ENCODE data around the gene RNF207. TPM values are rescaled to one million over a fixed set of nuclear protein-coding genes. Genes with fewer than 3 reads are reported as not detected.

The RNF207 gene
- total RNA-seq, 2 donors from 2014 or later, result 25.2 to 52.4 TPM

DNA sequence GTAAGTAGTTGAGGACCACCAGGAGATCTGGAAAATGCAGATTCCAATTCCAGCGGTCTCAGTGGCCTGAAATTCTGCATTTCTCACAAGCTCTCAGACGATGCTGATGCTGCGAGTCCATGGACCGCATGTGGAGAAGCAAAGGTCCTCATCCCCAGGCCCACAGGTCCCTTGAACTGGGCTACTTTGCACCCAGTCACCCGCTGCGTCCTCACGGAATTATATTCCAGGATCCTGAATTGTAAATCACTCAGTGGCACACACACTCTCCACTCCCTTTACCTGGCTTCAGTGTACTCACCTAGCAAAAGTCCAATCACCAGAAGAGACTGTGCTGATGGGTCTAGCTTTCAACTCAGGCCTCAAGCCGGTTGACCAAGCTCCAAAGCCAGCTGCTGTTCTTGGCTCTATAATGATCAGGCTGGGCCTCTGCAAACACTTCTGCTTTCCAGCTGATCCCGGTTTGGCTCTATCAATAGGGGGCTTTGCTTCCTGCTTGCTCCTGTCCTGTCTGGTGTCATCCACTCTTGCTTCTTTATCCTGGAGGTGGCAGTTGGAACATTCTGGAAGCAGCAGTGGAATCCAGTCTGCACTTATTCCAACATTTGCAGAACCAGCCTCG, 5.6 kb upstream of the RNF207 start:
- Histone ChIP-seq H3K4me3 (no peak overlapping the region), H3K36me3 (replicated peaks in 1 of 2; ENCODE audit: insufficient read depth in 1 of 2, low read depth in 2 of 2) (peaks cover 0 to 7% of the 10 kb centered on the region in 2 donors), H3K27me3 (no peaks in the 10 kb centered on the region), H3K9me3 (no peaks in the 10 kb centered on the region), H3K27ac (peak overlapping the region; percentile 7 to 86 (median 68)), H3K4me1 (peaks cover 41% of the 10 kb centered on the region)
- ATAC-seq (no peak), DNase-seq (no peak)
- TF ChIP-seq, protein P1, sequence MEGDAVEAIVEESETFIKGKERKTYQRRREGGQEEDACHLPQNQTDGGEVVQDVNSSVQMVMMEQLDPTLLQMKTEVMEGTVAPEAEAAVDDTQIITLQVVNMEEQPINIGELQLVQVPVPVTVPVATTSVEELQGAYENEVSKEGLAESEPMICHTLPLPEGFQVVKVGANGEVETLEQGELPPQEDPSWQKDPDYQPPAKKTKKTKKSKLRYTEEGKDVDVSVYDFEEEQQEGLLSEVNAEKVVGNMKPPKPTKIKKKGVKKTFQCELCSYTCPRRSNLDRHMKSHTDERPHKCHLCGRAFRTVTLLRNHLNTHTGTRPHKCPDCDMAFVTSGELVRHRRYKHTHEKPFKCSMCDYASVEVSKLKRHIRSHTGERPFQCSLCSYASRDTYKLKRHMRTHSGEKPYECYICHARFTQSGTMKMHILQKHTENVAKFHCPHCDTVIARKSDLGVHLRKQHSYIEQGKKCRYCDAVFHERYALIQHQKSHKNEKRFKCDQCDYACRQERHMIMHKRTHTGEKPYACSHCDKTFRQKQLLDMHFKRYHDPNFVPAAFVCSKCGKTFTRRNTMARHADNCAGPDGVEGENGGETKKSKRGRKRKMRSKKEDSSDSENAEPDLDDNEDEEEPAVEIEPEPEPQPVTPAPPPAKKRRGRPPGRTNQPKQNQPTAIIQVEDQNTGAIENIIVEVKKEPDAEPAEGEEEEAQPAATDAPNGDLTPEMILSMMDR (IDR thresholded peaks at IDR 0.05), result no peak
- no peak for TF ChIP-seq POLR2A (IDR thresholded peaks at IDR 0.05)
- WGBS, 2 donors, result 65 to 80% methylated on average over 10 of the region's 10 CpGs
- intact Hi-C loops (cut with DNase I), result no loop called here

DNA sequence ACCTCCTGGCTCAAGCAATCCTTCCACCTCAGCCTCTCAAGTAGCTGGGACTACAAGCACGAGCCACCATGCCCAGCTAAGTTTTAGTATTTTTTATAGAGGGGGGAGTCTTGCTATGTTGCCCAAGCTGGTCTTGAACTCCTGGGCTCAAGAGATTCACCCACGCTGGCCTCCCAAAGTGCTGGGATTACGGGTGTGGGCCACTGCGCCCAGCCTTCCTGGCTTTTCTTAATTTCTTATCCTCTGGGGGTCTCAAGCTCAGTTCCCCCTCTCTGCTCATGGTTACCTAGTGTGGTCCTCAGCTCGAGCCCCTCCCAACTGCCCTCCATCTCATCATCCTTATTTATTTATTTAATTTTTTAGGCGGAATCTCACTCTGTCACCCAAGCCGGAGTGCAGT, 3.7 kb upstream of the RNF207 start:
- TF ChIP-seq, protein P1 (IDR thresholded peaks at IDR 0.05), result no peak
- TF ChIP-seq POLR2A (IDR thresholded peaks at IDR 0.05), result no peak
- Histone ChIP-seq H3K27me3 (no peaks in the 10 kb centered on the region), H3K27ac (no peak overlapping the region), H3K36me3 (replicated peaks in 1 of 2; ENCODE audit: insufficient read depth in 1 of 2, low read depth in 2 of 2) (peaks cover 0 to 1% of the 10 kb centered on the region in 2 donors), H3K4me3 (no peak overlapping the region), H3K4me1 (peaks cover 47% of the 10 kb centered on the region), H3K9me3 (no peaks in the 10 kb centered on the region)
- ATAC-seq (no peak), DNase-seq (no peak)
- WGBS, 2 donors, result 80 to 81% methylated on average over 7 of the region's 7 CpGs
- intact Hi-C loops (cut with DNase I), result no loop called here

DNA sequence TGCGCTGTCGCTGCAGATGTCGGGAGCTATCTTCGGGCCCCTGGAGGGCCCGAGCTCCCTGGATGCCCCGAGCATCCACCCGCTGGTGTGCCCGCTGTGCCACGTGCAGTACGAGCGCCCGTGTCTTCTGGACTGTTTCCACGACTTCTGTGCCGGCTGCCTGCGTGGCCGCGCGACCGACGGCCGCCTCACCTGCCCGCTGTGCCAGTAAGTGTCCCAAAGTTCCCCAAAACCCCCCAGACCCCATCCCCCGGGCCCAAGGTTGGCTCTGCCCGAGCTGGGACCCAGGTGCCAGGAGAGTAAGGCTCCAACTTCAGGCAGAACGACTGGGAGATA, 569 bp downstream of the RNF207 start:
- Histone ChIP-seq H3K27ac (peak overlapping the region in 3 of 4 donors; percentile 66 to 90 (median 88)), H3K9me3 (no peaks in the 10 kb centered on the region), H3K27me3 (no peaks in the 10 kb centered on the region), H3K4me3 (peak overlapping the region; percentile 35 to 43), H3K36me3 (replicated peaks in 1 of 2; ENCODE audit: insufficient read depth in 1 of 2, low read depth in 2 of 2) (no peaks in the 10 kb centered on the region), H3K4me1 (peaks cover 49% of the 10 kb centered on the region)
- DNase-seq (peak in 1 of 4 donors; percentile 21), ATAC-seq (no peak)
- WGBS, 2 donors, result 38% methylated on average over 25 of the region's 25 CpGs; no CpG with 5 or more reads in 1 of the 2 donors
- intact Hi-C loops (cut with DNase I), result no loop called here
- TF ChIP-seq, protein P1 (IDR thresholded peaks at IDR 0.05), result no peak

DNA sequence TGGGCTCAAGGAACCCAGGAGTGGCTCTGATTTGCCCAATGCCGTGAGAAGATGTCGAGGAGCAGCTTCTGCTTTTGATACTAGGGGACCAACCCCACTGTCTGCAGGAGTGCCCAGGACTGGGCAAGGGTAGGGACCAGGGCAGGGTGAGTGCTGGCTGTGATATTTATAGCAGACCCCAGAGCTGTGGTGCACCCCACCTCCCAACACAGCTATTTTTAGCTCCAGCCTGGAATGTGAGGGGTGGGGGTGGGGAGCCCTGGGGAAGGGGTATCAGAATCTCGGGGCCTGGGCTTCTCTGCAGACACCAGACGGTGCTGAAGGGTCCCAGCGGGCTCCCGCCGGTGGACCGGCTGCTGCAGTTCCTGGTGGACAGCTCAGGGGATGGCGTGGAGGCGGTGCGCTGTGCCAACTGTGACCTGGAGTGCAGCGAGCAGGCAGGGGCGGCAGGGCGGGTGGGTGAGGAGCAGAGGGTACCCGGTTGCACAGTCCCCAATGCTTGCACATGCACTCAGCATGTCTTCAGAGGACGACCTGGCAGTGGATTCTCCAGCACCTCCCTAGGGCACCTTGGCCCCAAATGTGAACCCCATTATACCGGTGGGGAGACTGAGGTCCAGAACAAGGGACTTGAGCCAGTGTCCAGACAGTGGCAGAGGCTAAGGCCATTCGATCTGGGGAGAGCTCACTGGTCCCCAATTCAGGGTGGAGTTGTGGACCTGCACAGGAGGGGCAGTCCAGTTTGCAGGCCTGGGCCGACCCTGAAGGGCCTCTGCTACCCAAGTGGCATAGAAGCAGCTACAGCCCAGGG, 1.4 kb downstream of the RNF207 start:
- H3K4me3 ChIP-seq, result no peak overlapping the region
- intact Hi-C loops (cut with DNase I), result no loop called here
- H3K27me3 ChIP-seq, result no peaks in the 10 kb centered on the region
- H3K36me3 ChIP-seq (replicated peaks in 1 of 2; ENCODE audit: insufficient read depth in 1 of 2, low read depth in 2 of 2), result no peaks in the 10 kb centered on the region
- 86 to 98% methylated on average over 8 to 19 of the region's 19 CpGs for WGBS, 2 donors
- peaks cover 49% of the 10 kb centered on the region for H3K4me1 ChIP-seq
- TF ChIP-seq, protein P1 (IDR thresholded peaks at IDR 0.05), result no peak
- TF ChIP-seq POLR2A (IDR thresholded peaks at IDR 0.05), result no peak
- DNase-seq (no peak), ATAC-seq (no peak)
- H3K9me3 ChIP-seq, result no peaks in the 10 kb centered on the region
- H3K27ac ChIP-seq, result no peak overlapping the region
